ENCODE data around the gene LMAN1.

LMAN1 gene

GRCh38 chr18:59308248-59308937, 50.7 kb downstream of the LMAN1 start (continued):
- TF ChIP-seq ZNF488 (tag by site-specific recombination; IDR thresholded peaks at IDR 0.05) = no peak
- no peak for TF ChIP-seq ZNF404 (tag by site-specific recombination; IDR thresholded peaks at IDR 0.05)
- peak; percentile 63 for TF ChIP-seq ZBTB8A (tag by site-specific recombination; IDR thresholded peaks at IDR 0.05)
- no peak for TF ChIP-seq INSM2 (tag by site-specific recombination; IDR thresholded peaks at IDR 0.05)
- no peak for TF ChIP-seq ZNF175 (tag by site-specific recombination; IDR thresholded peaks at IDR 0.05)
- TF ChIP-seq ZNF600 (tag by site-specific recombination; IDR thresholded peaks at IDR 0.05) = peak; percentile 99
- TF ChIP-seq ZNF354C (tag by site-specific recombination; IDR thresholded peaks at IDR 0.05; ENCODE audit: borderline replicate concordance, low read depth) = no peak
- TF ChIP-seq ZBTB21 (tag by site-specific recombination; IDR thresholded peaks at IDR 0.05) = no peak
- no peak for TF ChIP-seq ZNF514 (tag by site-specific recombination; IDR thresholded peaks at IDR 0.05)
- TF ChIP-seq ZNF114 (tag by site-specific recombination; IDR thresholded peaks at IDR 0.05) = no peak
- TF ChIP-seq SCRT2 (tag by site-specific recombination; IDR thresholded peaks at IDR 0.05) = peak; percentile 80
- no peak for TF ChIP-seq GFI1B (tag by site-specific recombination; IDR thresholded peaks at IDR 0.05)
- TF ChIP-seq ZNF280D (tag by site-specific recombination; IDR thresholded peaks at IDR 0.05) = peak; percentile 6; the same call in 1 of the 2 replicates
- TF ChIP-seq, protein P1, sequence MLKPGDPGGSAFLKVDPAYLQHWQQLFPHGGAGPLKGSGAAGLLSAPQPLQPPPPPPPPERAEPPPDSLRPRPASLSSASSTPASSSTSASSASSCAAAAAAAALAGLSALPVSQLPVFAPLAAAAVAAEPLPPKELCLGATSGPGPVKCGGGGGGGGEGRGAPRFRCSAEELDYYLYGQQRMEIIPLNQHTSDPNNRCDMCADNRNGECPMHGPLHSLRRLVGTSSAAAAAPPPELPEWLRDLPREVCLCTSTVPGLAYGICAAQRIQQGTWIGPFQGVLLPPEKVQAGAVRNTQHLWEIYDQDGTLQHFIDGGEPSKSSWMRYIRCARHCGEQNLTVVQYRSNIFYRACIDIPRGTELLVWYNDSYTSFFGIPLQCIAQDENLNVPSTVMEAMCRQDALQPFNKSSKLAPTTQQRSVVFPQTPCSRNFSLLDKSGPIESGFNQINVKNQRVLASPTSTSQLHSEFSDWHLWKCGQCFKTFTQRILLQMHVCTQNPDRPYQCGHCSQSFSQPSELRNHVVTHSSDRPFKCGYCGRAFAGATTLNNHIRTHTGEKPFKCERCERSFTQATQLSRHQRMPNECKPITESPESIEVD (tag by site-specific recombination; IDR thresholded peaks at IDR 0.05) = no peak
- no peak for TF ChIP-seq ZSCAN23 (tag by site-specific recombination; IDR thresholded peaks at IDR 0.05)
- no peak for TF ChIP-seq ZNF701 (tag by site-specific recombination; IDR thresholded peaks at IDR 0.05)
- TF ChIP-seq ZNF521 (tag by site-specific recombination; IDR thresholded peaks at IDR 0.05) = no peak
- TF ChIP-seq ZNF423 (tag by site-specific recombination; IDR thresholded peaks at IDR 0.05) = peak; percentile 94
- TF ChIP-seq PRDM1 (tag by site-specific recombination; IDR thresholded peaks at IDR 0.05) = no peak
- TF ChIP-seq ZNF366 (tag by site-specific recombination; conservative IDR thresholded peaks at IDR 0.05) = no peak
- peak; percentile 20; the same call in 1 of the 2 replicates for TF ChIP-seq ZNF561 (tag by site-specific recombination; IDR thresholded peaks at IDR 0.05; ENCODE audit: borderline replicate concordance)
- TF ChIP-seq ZNF18 (tag by site-specific recombination; IDR thresholded peaks at IDR 0.05) = no peak
- TF ChIP-seq, protein P2, sequence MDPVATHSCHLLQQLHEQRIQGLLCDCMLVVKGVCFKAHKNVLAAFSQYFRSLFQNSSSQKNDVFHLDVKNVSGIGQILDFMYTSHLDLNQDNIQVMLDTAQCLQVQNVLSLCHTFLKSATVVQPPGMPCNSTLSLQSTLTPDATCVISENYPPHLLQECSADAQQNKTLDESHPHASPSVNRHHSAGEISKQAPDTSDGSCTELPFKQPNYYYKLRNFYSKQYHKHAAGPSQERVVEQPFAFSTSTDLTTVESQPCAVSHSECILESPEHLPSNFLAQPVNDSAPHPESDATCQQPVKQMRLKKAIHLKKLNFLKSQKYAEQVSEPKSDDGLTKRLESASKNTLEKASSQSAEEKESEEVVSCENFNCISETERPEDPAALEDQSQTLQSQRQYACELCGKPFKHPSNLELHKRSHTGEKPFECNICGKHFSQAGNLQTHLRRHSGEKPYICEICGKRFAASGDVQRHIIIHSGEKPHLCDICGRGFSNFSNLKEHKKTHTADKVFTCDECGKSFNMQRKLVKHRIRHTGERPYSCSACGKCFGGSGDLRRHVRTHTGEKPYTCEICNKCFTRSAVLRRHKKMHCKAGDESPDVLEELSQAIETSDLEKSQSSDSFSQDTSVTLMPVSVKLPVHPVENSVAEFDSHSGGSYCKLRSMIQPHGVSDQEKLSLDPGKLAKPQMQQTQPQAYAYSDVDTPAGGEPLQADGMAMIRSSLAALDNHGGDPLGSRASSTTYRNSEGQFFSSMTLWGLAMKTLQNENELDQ (tag by site-specific recombination; IDR thresholded peaks at IDR 0.05; ENCODE audit: low read depth) = no peak
- TF ChIP-seq GLIS1 (tag by site-specific recombination; IDR thresholded peaks at IDR 0.05) = peak; percentile 85
- TF ChIP-seq ZNF777 (tag by site-specific recombination; IDR thresholded peaks at IDR 0.05; ENCODE audit: borderline replicate concordance) = peak; percentile 68; the same call in 1 of the 2 replicates
- TF ChIP-seq ZFHX2 (tag by site-specific recombination; conservative IDR thresholded peaks at IDR 0.05) = peak; percentile 24; the same call in 1 of the 2 replicates
- no peak for TF ChIP-seq ZNF596 (tag by site-specific recombination; IDR thresholded peaks at IDR 0.05)
- 0 out of 2 replicates have a peak, but pooled peaks have one; percentile 16 for TF ChIP-seq ZNF629 (tag by site-specific recombination; IDR thresholded peaks at IDR 0.05)
- TF ChIP-seq ZNF623 (tag by site-specific recombination; IDR thresholded peaks at IDR 0.05) = no peak
